Measurements from ENCODE around the gene HHIPL2. TPM values are rescaled to one million over a fixed set of nuclear protein-coding genes. Genes with fewer than 3 reads are reported as not detected.

Gene HHIPL2
- total RNA-seq, 2 donors from 2014 or later: 2.3 TPM; not detected in 1

- WGBS: 14% methylated on average over 7 of the region's 7 CpGs
- H3K27ac ChIP-seq: no peak overlapping the region
- intact Hi-C loops (cut with DNase I): no loop called here
- TF ChIP-seq POLR2AphosphoS5 (IDR thresholded peaks at IDR 0.05) (no peak), CTCF (IDR thresholded peaks at IDR 0.05) (no peak), POLR2A (IDR thresholded peaks at IDR 0.05) (no peak)
- no peak for DNase-seq (ENCODE audit: low spot score)
- H3K4me1 ChIP-seq (replicated peaks): no peaks in the 10 kb centered on the region
- no peaks in the 10 kb centered on the region for H3K9me3 ChIP-seq
- H3K27me3 ChIP-seq (replicated peaks; ENCODE audit: insufficient read depth): no peaks in the 10 kb centered on the region
- no peaks in the 10 kb centered on the region for H3K36me3 ChIP-seq
- no peak overlapping the region for H3K4me3 ChIP-seq
Measured at GRCh38 chr1:222546548-222547259, 1.2 kb downstream of the HHIPL2 start.

- 40% methylated on average over 7 of the region's 7 CpGs for WGBS
Measured at GRCh38 chr1:222546091-222546490, 1.8 kb downstream of the HHIPL2 start.

GRCh38 chr1:222543817-222544216, 4.1 kb downstream of the HHIPL2 start:
- DNase-seq (ENCODE audit: low spot score): no peak
- no peaks in the 10 kb centered on the region for H3K27me3 ChIP-seq (replicated peaks; ENCODE audit: insufficient read depth)
- H3K9me3 ChIP-seq: no peaks in the 10 kb centered on the region
- H3K36me3 ChIP-seq: no peaks in the 10 kb centered on the region
- H3K4me3 ChIP-seq: no peak overlapping the region
- intact Hi-C loops (cut with DNase I): no loop called here
- no peak for TF ChIP-seq POLR2AphosphoS5 (IDR thresholded peaks at IDR 0.05)
- TF ChIP-seq POLR2A (IDR thresholded peaks at IDR 0.05): no peak
- no peak for TF ChIP-seq CTCF (IDR thresholded peaks at IDR 0.05)
- no peaks in the 10 kb centered on the region for H3K4me1 ChIP-seq (replicated peaks)
- WGBS: 86% methylated on average over 21 of the region's 21 CpGs
- no peak overlapping the region for H3K27ac ChIP-seq

More at GRCh38 chr1:222546091-222546490, 1.8 kb downstream of the HHIPL2 start:
- H3K36me3 ChIP-seq: no peaks in the 10 kb centered on the region
- DNase-seq (ENCODE audit: low spot score): no peak
- H3K27me3 ChIP-seq (replicated peaks; ENCODE audit: insufficient read depth): no peaks in the 10 kb centered on the region
- H3K9me3 ChIP-seq: no peaks in the 10 kb centered on the region
- H3K27ac ChIP-seq: no peak overlapping the region
- intact Hi-C loops (cut with DNase I): no loop called here
- H3K4me3 ChIP-seq: no peak overlapping the region
- no peaks in the 10 kb centered on the region for H3K4me1 ChIP-seq (replicated peaks)
- TF ChIP-seq CTCF (IDR thresholded peaks at IDR 0.05) (no peak), POLR2AphosphoS5 (IDR thresholded peaks at IDR 0.05) (no peak), POLR2A (IDR thresholded peaks at IDR 0.05) (no peak)

GRCh38 chr1:222540598-222540995, 7.3 kb downstream of the HHIPL2 start:
- H3K36me3 ChIP-seq: no peaks in the 10 kb centered on the region
- no peak overlapping the region for H3K4me3 ChIP-seq
- intact Hi-C loops (cut with DNase I): no loop called here
- no peaks in the 10 kb centered on the region for H3K9me3 ChIP-seq
- H3K4me1 ChIP-seq (replicated peaks): no peaks in the 10 kb centered on the region
- no peaks in the 10 kb centered on the region for H3K27me3 ChIP-seq (replicated peaks; ENCODE audit: insufficient read depth)
- H3K27ac ChIP-seq: no peak overlapping the region
- no peak for DNase-seq (ENCODE audit: low spot score)
- TF ChIP-seq POLR2A (IDR thresholded peaks at IDR 0.05): no peak
- TF ChIP-seq POLR2AphosphoS5 (IDR thresholded peaks at IDR 0.05): no peak
- TF ChIP-seq CTCF (IDR thresholded peaks at IDR 0.05): no peak
- WGBS: 35% methylated on average over 2 of the region's 2 CpGs

- H3K4me3 ChIP-seq: no peak overlapping the region
- no peak overlapping the region for H3K27ac ChIP-seq
- DNase-seq (ENCODE audit: low spot score): no peak
- no peaks in the 10 kb centered on the region for H3K27me3 ChIP-seq (replicated peaks; ENCODE audit: insufficient read depth)
- H3K36me3 ChIP-seq: no peaks in the 10 kb centered on the region
- intact Hi-C loops (cut with DNase I): no loop called here
- 70% methylated on average over 16 of the region's 16 CpGs for WGBS
- H3K4me1 ChIP-seq (replicated peaks): no peaks in the 10 kb centered on the region
- no peaks in the 10 kb centered on the region for H3K9me3 ChIP-seq
- TF ChIP-seq POLR2A (IDR thresholded peaks at IDR 0.05) (no peak), POLR2AphosphoS5 (IDR thresholded peaks at IDR 0.05) (no peak), CTCF (IDR thresholded peaks at IDR 0.05) (no peak)
Measured at GRCh38 chr1:222539951-222540597, 7.8 kb downstream of the HHIPL2 start.
